Measurements from ENCODE around the gene HNF4A. TPM values are rescaled to one million over a fixed set of nuclear protein-coding genes. Genes with fewer than 3 reads are reported as not detected.

HNF4A gene
- total and polyA plus RNA-seq, 2 of the 13 experiments (the other 11 are each of a cell fraction or from before 2014, with no cell fraction given) = 80.9 to 169 TPM

DNA sequence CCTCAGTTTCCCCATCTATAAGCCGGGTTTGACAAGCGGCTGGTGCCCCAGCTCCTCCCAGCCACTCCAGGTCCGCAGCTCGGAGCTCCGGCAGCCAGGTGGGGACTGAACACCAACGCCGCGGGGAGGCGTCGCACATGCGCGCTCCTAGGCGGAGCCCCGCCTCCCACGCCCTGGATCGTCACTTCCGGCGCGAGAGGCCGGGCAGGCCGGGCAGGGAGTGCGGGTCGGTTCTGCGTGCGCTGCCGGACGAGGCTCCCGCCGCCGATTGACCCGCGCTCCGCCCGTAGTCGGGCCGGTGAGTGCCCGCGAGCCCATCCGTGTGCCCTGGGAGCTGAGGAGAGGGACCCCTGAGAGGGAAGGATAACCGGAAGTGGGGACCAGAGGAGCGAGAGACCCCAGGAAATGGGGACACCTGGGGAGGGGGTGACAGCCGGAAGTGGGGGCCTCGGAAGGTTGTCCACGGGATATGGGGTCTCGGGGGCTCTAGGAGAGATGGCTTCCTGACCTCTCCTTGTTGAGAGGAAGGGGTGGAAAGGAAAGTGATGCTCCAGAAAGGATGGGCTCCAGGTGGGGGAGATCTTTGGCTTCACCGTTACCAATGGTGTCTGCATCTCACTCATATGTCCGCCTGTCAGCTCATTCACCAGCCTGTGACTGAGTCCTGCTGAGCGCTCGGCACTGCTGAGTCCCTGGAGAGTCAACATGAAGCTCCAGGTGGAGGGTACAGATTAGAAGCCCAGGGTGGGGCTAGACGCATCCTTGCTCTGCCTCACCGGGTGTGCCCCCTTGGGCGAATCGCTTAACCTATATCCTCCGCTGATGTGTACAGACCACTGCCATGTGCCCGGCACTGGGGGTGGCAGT lies 120.4 kb downstream of the HNF4A start, which contains the start of gene TTPAL (continued):
- TF ChIP-seq, protein P1, sequence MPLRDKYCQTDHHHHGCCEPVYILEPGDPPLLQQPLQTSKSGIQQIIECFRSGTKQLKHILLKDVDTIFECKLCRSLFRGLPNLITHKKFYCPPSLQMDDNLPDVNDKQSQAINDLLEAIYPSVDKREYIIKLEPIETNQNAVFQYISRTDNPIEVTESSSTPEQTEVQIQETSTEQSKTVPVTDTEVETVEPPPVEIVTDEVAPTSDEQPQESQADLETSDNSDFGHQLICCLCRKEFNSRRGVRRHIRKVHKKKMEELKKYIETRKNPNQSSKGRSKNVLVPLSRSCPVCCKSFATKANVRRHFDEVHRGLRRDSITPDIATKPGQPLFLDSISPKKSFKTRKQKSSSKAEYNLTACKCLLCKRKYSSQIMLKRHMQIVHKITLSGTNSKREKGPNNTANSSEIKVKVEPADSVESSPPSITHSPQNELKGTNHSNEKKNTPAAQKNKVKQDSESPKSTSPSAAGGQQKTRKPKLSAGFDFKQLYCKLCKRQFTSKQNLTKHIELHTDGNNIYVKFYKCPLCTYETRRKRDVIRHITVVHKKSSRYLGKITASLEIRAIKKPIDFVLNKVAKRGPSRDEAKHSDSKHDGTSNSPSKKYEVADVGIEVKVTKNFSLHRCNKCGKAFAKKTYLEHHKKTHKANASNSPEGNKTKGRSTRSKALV (CRISPR knock-in tag; IDR thresholded peaks at IDR 0.05) = peak; percentile 84
- TF ChIP-seq YEATS4 (CRISPR knock-in tag; IDR thresholded peaks at IDR 0.05; ENCODE audit: borderline replicate concordance) = peak; percentile 81; the same call in 1 of the 2 replicates
- TF ChIP-seq, protein P2, sequence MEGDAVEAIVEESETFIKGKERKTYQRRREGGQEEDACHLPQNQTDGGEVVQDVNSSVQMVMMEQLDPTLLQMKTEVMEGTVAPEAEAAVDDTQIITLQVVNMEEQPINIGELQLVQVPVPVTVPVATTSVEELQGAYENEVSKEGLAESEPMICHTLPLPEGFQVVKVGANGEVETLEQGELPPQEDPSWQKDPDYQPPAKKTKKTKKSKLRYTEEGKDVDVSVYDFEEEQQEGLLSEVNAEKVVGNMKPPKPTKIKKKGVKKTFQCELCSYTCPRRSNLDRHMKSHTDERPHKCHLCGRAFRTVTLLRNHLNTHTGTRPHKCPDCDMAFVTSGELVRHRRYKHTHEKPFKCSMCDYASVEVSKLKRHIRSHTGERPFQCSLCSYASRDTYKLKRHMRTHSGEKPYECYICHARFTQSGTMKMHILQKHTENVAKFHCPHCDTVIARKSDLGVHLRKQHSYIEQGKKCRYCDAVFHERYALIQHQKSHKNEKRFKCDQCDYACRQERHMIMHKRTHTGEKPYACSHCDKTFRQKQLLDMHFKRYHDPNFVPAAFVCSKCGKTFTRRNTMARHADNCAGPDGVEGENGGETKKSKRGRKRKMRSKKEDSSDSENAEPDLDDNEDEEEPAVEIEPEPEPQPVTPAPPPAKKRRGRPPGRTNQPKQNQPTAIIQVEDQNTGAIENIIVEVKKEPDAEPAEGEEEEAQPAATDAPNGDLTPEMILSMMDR (CRISPR knock-in tag; IDR thresholded peaks at IDR 0.05) = peak; percentile 93
- no peak; the same call in 1 of the 2 replicates for TF ChIP-seq ZNF746 (CRISPR knock-in tag; IDR thresholded peaks at IDR 0.05)
- TF ChIP-seq NFRKB (IDR thresholded peaks at IDR 0.05) = no peak
- TF ChIP-seq KMT2B (CRISPR knock-in tag; IDR thresholded peaks at IDR 0.05) = peak; percentile 90
- no peak for TF ChIP-seq ZNF549 (CRISPR knock-in tag; IDR thresholded peaks at IDR 0.05)
- TF ChIP-seq, protein P3, sequence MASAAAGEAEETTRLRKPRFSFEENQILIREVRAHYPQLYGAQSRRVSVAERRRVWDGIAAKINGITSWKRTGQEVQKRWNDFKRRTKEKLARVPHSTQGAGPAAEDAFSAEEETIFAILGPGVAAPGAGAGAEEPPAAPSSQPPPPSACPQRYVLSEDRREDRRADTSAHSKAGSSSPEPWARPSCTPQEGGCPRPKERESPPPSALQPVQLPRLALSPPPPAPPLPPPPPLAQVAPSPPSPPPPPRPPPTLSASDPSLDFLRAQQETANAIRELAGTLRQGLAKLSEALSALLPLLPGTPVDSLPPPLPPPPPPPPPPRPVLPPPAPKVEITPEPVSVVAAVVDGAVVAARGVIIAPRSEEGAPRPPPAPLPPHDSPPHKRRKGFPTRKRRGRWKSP (CRISPR knock-in tag; IDR thresholded peaks at IDR 0.05) = peak; percentile 93
- TF ChIP-seq MEF2D (CRISPR knock-in tag; IDR thresholded peaks at IDR 0.05) = no peak
- TF ChIP-seq, protein P4, sequence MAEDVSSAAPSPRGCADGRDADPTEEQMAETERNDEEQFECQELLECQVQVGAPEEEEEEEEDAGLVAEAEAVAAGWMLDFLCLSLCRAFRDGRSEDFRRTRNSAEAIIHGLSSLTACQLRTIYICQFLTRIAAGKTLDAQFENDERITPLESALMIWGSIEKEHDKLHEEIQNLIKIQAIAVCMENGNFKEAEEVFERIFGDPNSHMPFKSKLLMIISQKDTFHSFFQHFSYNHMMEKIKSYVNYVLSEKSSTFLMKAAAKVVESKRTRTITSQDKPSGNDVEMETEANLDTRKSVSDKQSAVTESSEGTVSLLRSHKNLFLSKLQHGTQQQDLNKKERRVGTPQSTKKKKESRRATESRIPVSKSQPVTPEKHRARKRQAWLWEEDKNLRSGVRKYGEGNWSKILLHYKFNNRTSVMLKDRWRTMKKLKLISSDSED (CRISPR knock-in tag; IDR thresholded peaks at IDR 0.05) = no peak
- peak; percentile 88 for TF ChIP-seq RFXANK (CRISPR knock-in tag; IDR thresholded peaks at IDR 0.05)
- TF ChIP-seq PHF5A (CRISPR knock-in tag; IDR thresholded peaks at IDR 0.05; ENCODE audit: low read depth, unreplicated experiment) = peak; percentile 77
- TF ChIP-seq TSC22D2 (CRISPR knock-in tag; IDR thresholded peaks at IDR 0.05; ENCODE audit: borderline replicate concordance) = peak; percentile 92
- no peak for TF ChIP-seq NR2F6 (IDR thresholded peaks at IDR 0.05)
- TF ChIP-seq NR2F6 (CRISPR knock-in tag; IDR thresholded peaks at IDR 0.05) = peak; percentile 75; the same call in 1 of the 2 replicates
- TF ChIP-seq THAP11 (CRISPR knock-in tag; IDR thresholded peaks at IDR 0.05) = peak; percentile 93
- TF ChIP-seq HMG20A (CRISPR knock-in tag; IDR thresholded peaks at IDR 0.05; ENCODE audit: borderline replicate concordance) = peak; percentile 41; the same call in 1 of the 2 replicates
- TF ChIP-seq, protein P5, sequence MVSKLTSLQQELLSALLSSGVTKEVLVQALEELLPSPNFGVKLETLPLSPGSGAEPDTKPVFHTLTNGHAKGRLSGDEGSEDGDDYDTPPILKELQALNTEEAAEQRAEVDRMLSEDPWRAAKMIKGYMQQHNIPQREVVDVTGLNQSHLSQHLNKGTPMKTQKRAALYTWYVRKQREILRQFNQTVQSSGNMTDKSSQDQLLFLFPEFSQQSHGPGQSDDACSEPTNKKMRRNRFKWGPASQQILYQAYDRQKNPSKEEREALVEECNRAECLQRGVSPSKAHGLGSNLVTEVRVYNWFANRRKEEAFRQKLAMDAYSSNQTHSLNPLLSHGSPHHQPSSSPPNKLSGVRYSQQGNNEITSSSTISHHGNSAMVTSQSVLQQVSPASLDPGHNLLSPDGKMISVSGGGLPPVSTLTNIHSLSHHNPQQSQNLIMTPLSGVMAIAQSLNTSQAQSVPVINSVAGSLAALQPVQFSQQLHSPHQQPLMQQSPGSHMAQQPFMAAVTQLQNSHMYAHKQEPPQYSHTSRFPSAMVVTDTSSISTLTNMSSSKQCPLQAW (CRISPR knock-in tag; IDR thresholded peaks at IDR 0.05) = peak; percentile 95
- peak; percentile 90 for TF ChIP-seq KDM5A (IDR thresholded peaks at IDR 0.05; ENCODE audit: borderline replicate concordance, low read length)
- peak; percentile 93 for TF ChIP-seq GATAD1 (CRISPR knock-in tag; IDR thresholded peaks at IDR 0.05)
